Effector memory CD8-positive, alpha-beta T cell (primary cell): ENCODE measurements around the gene BMS1.

ENCODE experiments used
- ATAC-seq: fragments of 150-1000 bp; cut with Tn5 transposase; replicated peaks from 2 replicates; pipeline ENCODE4 v1.10.0; 2021; ENCODE audit warnings: mild to moderate bottlenecking, moderate library complexity
- DNase-seq, 3 experiments: peaks; one replicate each; pipeline ENCODE4 v3.0.0; 2021
- H3K27ac Mint-ChIP-seq, 2 donors: one replicate each; pipeline ENCODE4 v1.8.0; 2022; ENCODE audit warnings: mild to moderate bottlenecking in 2 of 2, mixed read lengths in 2 of 2, moderate library complexity in 2 of 2
- H3K27me3 Mint-ChIP-seq, 2 donors: one replicate each; pipeline ENCODE4 v1.8.0; 2022; ENCODE audit warnings: mixed read lengths in 2 of 2
- H3K36me3 Mint-ChIP-seq: one replicate; pipeline ENCODE4 v1.8.0; 2022; ENCODE audit warnings: mild to moderate bottlenecking, moderate library complexity, mixed read lengths; ENCODE audit not compliant: insufficient read depth
- H3K4me1 Mint-ChIP-seq, 2 donors: one replicate each; pipeline ENCODE4 v1.8.0; 2022; ENCODE audit warnings: low read depth in 2 of 2, mixed read lengths in 2 of 2
- H3K4me3 Mint-ChIP-seq, 2 donors: one replicate each; pipeline ENCODE4 v1.8.0; 2022; ENCODE audit warnings: mild to moderate bottlenecking in 2 of 2, mixed read lengths in 2 of 2, moderate library complexity in 2 of 2
- H3K9me3 Mint-ChIP-seq, 2 donors: one replicate each; pipeline ENCODE4 v1.8.0; 2022; ENCODE audit warnings: mixed read lengths in 2 of 2

BMS1 gene

DNA sequence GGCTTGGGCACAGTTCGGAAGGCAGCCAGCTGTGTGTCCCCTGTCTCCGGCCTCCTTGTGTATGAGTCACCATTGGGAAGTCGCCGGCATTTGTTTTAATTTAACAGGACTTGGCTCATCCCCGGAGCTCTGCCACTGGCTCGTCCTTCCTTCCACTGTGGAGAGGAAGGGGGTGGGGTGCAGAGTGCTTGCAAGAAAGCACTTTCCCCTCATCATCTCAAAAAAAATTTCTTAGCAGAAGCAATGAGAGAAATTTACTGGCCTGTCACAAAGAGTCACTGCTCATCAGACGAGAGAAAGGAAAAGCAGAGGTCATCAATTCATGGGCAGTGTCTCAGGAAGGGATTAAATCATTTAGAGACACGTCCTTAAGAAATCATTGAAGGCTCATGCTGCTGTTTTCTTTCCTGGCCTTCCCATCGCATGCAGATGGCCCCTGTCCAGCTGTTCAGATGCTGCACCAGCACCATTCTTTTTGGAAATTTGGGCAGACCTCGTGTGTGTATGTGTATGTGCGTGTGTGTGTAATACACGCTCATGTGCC lies 93.3 kb downstream of the BMS1 start:
- H3K4me1 Mint-ChIP-seq = no peaks in the 10 kb centered on the region
- no peak for DNase-seq

DNA sequence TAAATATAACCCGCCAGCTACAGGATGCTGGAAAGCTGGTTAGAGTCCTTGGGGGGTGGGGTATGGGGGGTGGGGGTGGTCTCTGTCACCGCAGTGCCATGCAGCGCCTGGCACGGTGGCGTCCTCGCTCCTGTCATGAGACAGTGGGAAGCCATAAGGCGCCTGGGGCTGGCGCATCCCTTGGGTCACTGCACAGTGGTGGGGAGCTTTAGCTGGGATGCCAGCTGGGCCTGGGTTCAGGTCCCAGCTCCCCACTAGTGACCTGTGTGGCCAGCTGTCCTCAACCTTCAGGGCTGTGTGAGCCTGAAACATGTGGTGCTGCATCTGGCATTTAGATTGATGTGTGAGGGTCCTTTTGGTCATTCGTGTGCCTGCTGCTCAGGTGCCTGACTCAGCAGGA lies 93.9 kb downstream of the BMS1 start:
- DNase-seq = no peak
- Mint-ChIP-seq H3K27me3 (peaks cover 21 to 68% of the 10 kb centered on the region in 2 donors), H3K36me3 (no peaks in the 10 kb centered on the region), H3K27ac (no peak overlapping the region), H3K4me3 (no peak overlapping the region), H3K9me3 (peaks cover 0 to 4% of the 10 kb centered on the region in 2 donors), H3K4me1 (no peaks in the 10 kb centered on the region)
- no peak for ATAC-seq

More for the DNA sequence above, 93.3 kb downstream of the BMS1 start:
- H3K27me3 Mint-ChIP-seq = peaks cover 24 to 72% of the 10 kb centered on the region in 2 donors
- no peak overlapping the region for H3K4me3 Mint-ChIP-seq
- no peaks in the 10 kb centered on the region for H3K9me3 Mint-ChIP-seq
- no peak overlapping the region for H3K27ac Mint-ChIP-seq
- no peaks in the 10 kb centered on the region for H3K36me3 Mint-ChIP-seq
- ATAC-seq = no peak

GRCh38 chr10:42876945-42877344 lies 94.3 kb downstream of the BMS1 start:
- Mint-ChIP-seq H3K4me1 (no peaks in the 10 kb centered on the region), H3K9me3 (peaks cover under 1 to 4% of the 10 kb centered on the region in 2 donors), H3K36me3 (no peaks in the 10 kb centered on the region), H3K4me3 (no peak overlapping the region), H3K27me3 (peaks cover 16 to 63% of the 10 kb centered on the region in 2 donors), H3K27ac (no peak overlapping the region)
- DNase-seq = no peak
- no peak for ATAC-seq

DNA sequence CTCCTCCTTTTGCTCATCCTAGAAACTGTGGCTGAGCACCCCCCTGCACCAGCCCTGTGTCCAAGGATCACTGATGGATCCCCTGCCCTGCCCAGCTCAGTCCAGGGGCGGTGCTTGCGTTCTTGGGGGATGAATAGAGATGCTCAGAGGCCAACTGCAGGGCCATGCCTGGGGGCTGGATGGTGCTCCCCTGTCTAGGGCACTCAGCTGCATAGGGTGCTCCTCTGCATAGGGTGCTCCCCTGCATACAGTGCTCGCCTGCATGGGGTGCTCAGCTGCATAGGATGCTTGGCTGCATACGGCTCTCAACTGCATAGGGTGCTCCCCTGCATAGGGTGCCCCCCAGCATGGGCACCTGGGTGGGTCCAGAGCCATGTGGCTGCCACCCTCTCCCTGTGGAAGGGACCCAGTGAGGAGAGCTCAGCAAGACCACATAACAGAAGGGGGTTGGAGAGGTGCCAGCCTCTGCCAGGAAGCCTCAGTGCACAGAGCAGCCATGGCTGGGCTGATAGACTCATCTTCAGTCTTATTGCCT lies 95.0 kb downstream of the BMS1 start:
- no peak for ATAC-seq
- H3K9me3 Mint-ChIP-seq = peaks cover 7 to 9% of the 10 kb centered on the region in 2 donors
- H3K4me1 Mint-ChIP-seq = no peaks in the 10 kb centered on the region

GRCh38 chr10:42878134-42878820 lies 95.7 kb downstream of the BMS1 start:
- H3K27me3 Mint-ChIP-seq = peaks cover 13 to 59% of the 10 kb centered on the region in 2 donors
- DNase-seq (no peak), ATAC-seq (no peak)
- H3K4me1 Mint-ChIP-seq = no peaks in the 10 kb centered on the region
- no peak overlapping the region for H3K27ac Mint-ChIP-seq
- H3K9me3 Mint-ChIP-seq = peaks cover 8 to 9% of the 10 kb centered on the region in 2 donors
- H3K36me3 Mint-ChIP-seq = no peaks in the 10 kb centered on the region
- no peak overlapping the region for H3K4me3 Mint-ChIP-seq

More for the DNA sequence above, 95.0 kb downstream of the BMS1 start:
- Mint-ChIP-seq H3K27me3 (peaks cover 13 to 59% of the 10 kb centered on the region in 2 donors), H3K27ac (no peak overlapping the region), H3K36me3 (no peaks in the 10 kb centered on the region), H3K4me3 (no peak overlapping the region)
- DNase-seq = no peak

GRCh38 chr10:42878821-42879195 lies 96.2 kb downstream of the BMS1 start:
- H3K4me1 Mint-ChIP-seq = no peaks in the 10 kb centered on the region
- H3K4me3 Mint-ChIP-seq = no peak overlapping the region
- DNase-seq (no peak), ATAC-seq (no peak)
- no peaks in the 10 kb centered on the region for H3K36me3 Mint-ChIP-seq
- peaks cover 8 to 9% of the 10 kb centered on the region in 2 donors for H3K9me3 Mint-ChIP-seq
- H3K27me3 Mint-ChIP-seq = peaks cover 15 to 55% of the 10 kb centered on the region in 2 donors
- no peak overlapping the region for H3K27ac Mint-ChIP-seq

DNA sequence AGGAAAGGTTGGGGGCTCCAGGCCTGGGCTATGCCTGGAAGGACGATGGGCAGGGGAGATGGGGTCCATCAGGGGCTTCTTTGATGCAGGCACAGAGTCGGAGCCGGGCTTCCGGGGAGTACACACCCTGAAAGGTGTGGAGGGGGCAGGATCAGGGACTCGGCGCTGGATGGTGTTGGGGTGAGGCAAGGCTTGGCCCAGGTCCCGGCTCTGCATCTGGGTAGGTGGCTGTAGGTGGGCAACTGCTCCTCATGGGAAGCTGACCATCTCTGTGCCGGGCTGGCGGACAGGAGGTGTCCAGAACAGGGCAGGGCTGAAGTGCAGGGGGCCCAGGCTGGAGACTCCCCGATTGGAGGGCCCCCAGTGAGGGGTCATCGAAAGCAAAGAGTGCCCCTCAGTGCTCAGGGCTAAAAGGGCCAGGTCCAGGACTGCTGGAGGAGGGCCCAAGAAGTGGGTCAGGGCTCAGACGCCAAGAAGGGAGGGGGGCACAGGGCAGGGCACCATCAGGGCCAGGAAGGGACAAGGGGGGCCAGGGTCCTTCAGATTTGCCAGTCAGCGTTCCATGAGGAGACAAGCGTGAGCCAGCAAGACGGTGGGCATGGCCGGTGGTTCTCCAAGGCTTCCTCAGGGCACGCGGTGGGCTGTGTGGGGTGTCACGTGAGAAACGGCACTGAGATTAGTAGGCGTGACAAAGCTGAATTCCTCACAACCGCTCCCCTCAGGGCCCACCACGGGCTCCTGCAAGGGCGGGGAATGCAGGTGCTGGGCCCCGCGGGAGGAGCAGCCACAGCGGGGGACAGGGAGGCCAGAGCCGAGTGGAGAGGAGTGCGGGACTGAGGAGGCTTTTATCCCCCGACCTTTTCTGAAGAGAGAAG lies 97.0 kb downstream of the BMS1 start:
- no peaks in the 10 kb centered on the region for H3K4me1 Mint-ChIP-seq
- ATAC-seq (no peak), DNase-seq (no peak)
- H3K36me3 Mint-ChIP-seq = no peaks in the 10 kb centered on the region
- H3K27me3 Mint-ChIP-seq = peaks cover 20 to 47% of the 10 kb centered on the region in 2 donors
- H3K27ac Mint-ChIP-seq = no peak overlapping the region
- no peak overlapping the region for H3K4me3 Mint-ChIP-seq
- peaks cover 8 to 9% of the 10 kb centered on the region in 2 donors for H3K9me3 Mint-ChIP-seq

DNA sequence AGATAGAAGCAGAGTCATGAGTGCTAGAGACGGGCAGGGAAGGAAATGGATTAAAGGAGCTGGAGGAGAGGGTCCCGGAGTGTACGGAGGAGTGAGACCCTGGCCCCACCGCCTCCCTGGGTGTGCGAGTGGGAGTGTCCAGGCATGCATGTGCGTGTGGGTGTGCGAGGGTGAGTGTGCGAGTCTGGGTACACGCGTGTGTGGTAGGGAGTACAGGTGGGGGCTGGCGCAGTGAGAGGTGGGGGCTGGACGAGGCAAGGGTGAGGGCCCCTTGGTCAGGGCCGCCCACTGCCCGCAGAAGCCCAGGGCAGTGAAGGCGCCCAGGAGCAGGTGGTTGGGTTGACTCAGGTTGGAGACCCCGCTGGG lies 97.6 kb downstream of the BMS1 start:
- no peak for ATAC-seq
- peaks cover 8 to 9% of the 10 kb centered on the region in 2 donors for H3K9me3 Mint-ChIP-seq
- no peak for DNase-seq
- no peaks in the 10 kb centered on the region for H3K36me3 Mint-ChIP-seq
- no peak overlapping the region for H3K27ac Mint-ChIP-seq
- no peak overlapping the region for H3K4me3 Mint-ChIP-seq
- H3K4me1 Mint-ChIP-seq = no peaks in the 10 kb centered on the region
- H3K27me3 Mint-ChIP-seq = peaks cover 20 to 43% of the 10 kb centered on the region in 2 donors

DNA sequence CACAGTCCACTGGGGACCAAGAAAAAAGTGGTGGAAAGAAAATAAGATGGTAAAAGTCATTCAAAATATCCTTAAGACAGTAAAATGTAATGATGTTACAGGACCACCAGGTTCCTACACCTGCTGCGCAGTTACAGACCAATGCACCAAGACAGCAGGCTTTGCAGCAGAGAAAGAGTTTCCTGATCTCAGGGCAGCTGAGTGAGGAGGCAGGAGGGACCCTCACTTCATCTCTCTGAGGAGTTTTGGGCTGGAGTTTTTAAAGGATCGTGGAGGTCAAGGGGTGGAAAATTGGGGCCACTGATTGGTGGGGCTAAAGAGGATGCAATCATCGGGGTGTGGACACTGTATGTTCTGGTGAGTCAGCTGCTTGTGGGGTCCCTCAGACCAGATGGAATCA lies 100.0 kb downstream of the BMS1 start:
- Mint-ChIP-seq H3K4me3 (no peak overlapping the region), H3K36me3 (no peaks in the 10 kb centered on the region), H3K27ac (no peak overlapping the region), H3K27me3 (peaks cover 19 to 20% of the 10 kb centered on the region in 2 donors), H3K9me3 (peaks cover 8 to 9% of the 10 kb centered on the region in 2 donors), H3K4me1 (no peaks in the 10 kb centered on the region)
- DNase-seq (no peak), ATAC-seq (no peak)
